ENCODE results near the gene ZBTB20. TPM values are rescaled to one million over a fixed set of nuclear protein-coding genes. Genes with fewer than 3 reads are reported as not detected.
"Not testable (repeated sequence)": the region's sequence is repeated elsewhere in the genome, so short reads cannot be mapped to it uniquely, and the experiment has no call there.

The ZBTB20 gene
- total RNA-seq, 1 donor from 2014 or later, result 30.4 TPM

DNA sequence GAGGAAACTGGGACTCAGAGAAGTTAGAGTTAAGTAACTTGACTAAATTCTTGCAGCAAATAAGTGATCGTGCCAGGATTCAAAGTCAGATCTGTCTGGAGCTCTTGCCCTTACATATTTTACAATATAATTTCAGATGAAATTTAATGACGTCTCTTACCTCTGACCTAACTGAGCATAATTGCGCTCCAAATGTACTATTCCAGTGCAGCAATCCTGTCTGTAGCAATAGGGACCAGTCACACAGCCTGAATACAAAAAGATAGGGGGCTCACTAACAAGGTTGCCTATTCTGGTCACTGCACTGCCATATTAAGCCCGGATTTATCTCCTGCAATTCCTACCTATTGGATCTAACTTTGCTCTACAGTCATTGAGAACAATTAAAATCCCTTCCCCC is 316.4 kb downstream of the ZBTB20 start:
- H3K4me1 Mint-ChIP-seq, result peaks cover 15% of the 10 kb centered on the region
- DNase-seq (ENCODE audit: low spot score in 2 of 2, unreplicated experiment in 2 of 2), result no peak
- TF ChIP-seq, protein P1, sequence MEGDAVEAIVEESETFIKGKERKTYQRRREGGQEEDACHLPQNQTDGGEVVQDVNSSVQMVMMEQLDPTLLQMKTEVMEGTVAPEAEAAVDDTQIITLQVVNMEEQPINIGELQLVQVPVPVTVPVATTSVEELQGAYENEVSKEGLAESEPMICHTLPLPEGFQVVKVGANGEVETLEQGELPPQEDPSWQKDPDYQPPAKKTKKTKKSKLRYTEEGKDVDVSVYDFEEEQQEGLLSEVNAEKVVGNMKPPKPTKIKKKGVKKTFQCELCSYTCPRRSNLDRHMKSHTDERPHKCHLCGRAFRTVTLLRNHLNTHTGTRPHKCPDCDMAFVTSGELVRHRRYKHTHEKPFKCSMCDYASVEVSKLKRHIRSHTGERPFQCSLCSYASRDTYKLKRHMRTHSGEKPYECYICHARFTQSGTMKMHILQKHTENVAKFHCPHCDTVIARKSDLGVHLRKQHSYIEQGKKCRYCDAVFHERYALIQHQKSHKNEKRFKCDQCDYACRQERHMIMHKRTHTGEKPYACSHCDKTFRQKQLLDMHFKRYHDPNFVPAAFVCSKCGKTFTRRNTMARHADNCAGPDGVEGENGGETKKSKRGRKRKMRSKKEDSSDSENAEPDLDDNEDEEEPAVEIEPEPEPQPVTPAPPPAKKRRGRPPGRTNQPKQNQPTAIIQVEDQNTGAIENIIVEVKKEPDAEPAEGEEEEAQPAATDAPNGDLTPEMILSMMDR (IDR thresholded peaks at IDR 0.05; ENCODE audit: unreplicated experiment), result no peak
- H3K9me3 Mint-ChIP-seq, result no peaks in the 10 kb centered on the region
- no peak overlapping the region for H3K4me3 Mint-ChIP-seq
- H3K27ac Mint-ChIP-seq, result no peak overlapping the region
- no peaks in the 10 kb centered on the region for H3K27me3 Mint-ChIP-seq (ENCODE audit: low read depth)
- no peaks in the 10 kb centered on the region for H3K36me3 Mint-ChIP-seq

DNA sequence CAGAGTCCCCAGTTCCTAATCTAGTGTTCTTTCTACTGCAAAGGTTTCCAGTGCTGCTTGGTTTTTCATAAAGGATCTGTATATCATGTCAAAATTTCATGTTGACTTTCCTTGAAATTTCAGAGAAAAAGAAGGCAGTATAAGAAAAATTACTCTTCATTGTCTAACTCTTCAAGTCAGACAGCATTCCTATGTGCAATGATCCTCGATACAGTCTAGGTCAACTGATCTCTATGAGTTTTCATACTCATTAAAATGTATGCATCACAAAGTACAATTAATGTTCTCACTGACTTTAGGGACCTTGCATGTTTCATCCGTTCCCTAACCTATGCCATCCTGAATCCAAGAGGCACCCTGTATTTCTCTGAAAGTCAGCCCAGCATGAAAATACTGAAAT is 317.3 kb downstream of the ZBTB20 start:
- no peak overlapping the region for H3K4me3 Mint-ChIP-seq
- no peaks in the 10 kb centered on the region for H3K9me3 Mint-ChIP-seq
- H3K27me3 Mint-ChIP-seq (ENCODE audit: low read depth), result no peaks in the 10 kb centered on the region
- H3K36me3 Mint-ChIP-seq, result no peaks in the 10 kb centered on the region
- TF ChIP-seq, protein P1 (IDR thresholded peaks at IDR 0.05; ENCODE audit: unreplicated experiment), result no peak
- H3K4me1 Mint-ChIP-seq, result peaks cover 15% of the 10 kb centered on the region
- DNase-seq (ENCODE audit: low spot score in 2 of 2, unreplicated experiment in 2 of 2), result no peak
- peak overlapping the region; percentile 22 for H3K27ac Mint-ChIP-seq

DNA sequence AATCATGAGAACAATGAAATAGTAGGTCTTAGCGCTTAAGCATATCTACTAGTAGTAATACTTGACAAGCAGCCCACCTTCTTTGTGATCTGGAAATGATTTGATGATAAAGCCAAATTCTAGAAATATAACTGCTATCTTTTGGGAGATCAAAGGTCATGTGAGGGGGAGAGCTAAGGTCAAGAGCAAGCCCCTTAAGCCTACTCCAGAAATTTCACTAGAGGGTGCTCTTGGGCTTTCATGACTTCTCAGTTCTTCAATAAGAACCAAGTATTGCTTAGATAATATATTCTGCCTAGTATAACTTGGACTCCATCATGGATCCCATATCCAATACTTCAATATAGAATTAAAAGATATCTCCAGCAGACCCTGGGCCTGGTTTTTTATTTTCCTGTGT is 319.6 kb downstream of the ZBTB20 start:
- no peak for DNase-seq (ENCODE audit: low spot score in 2 of 2, unreplicated experiment in 2 of 2)

DNA sequence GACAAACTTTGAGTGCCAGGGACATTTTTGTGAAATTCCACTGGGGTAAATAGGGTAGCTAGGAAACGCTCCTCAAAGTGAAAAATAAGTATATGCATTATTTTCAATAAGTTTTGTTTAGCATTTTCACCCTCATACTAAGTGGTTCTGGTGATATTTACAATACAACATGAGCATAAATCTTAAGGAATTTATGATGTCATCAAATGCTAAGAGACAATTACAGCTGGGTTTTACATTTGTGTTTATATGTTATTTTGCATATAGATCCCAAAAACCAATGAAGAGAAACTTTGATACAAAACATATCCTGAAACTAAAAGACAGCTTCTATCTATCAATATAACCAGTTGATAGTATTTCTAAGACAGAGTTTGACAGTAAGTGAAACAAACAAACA is 323.1 kb downstream of the ZBTB20 start:
- no peak for DNase-seq (ENCODE audit: low spot score in 2 of 2, unreplicated experiment in 2 of 2)
- no peaks in the 10 kb centered on the region for H3K36me3 Mint-ChIP-seq
- H3K27me3 Mint-ChIP-seq (ENCODE audit: low read depth), result no peaks in the 10 kb centered on the region
- TF ChIP-seq, protein P1 (IDR thresholded peaks at IDR 0.05; ENCODE audit: unreplicated experiment), result no peak
- peaks cover 3% of the 10 kb centered on the region for H3K4me1 Mint-ChIP-seq
- no peak overlapping the region for H3K4me3 Mint-ChIP-seq
- H3K27ac Mint-ChIP-seq, result no peak overlapping the region
- no peaks in the 10 kb centered on the region for H3K9me3 Mint-ChIP-seq

More for the DNA sequence above, 319.6 kb downstream of the ZBTB20 start:
- Mint-ChIP-seq H3K36me3 (no peaks in the 10 kb centered on the region), H3K9me3 (no peaks in the 10 kb centered on the region), H3K27ac (no peak overlapping the region), H3K4me1 (peaks cover 14% of the 10 kb centered on the region), H3K27me3 (ENCODE audit: low read depth) (no peaks in the 10 kb centered on the region), H3K4me3 (no peak overlapping the region)
- TF ChIP-seq, protein P1 (IDR thresholded peaks at IDR 0.05; ENCODE audit: unreplicated experiment), result no peak

DNA sequence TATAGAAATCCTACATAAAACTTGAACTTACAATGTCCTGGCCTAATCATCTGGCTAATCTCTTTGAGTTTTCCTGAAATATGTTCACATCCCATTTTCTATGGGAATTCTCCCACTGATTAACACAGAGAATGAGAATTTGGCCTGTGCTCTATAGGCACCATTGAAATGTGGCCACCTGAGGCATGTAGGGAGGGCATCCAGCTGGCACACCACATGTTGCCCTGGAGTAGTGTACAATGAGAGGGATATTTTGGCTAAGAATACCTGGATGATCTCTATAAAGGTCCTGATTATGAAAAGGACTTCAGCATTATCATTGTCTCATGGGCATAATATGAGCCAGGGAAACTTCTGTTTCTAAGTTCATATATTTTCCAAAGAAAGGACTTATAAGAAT is 324.0 kb downstream of the ZBTB20 start:
- Mint-ChIP-seq H3K27me3 (ENCODE audit: low read depth) (no peaks in the 10 kb centered on the region), H3K4me3 (no peak overlapping the region), H3K4me1 (no peaks in the 10 kb centered on the region), H3K36me3 (no peaks in the 10 kb centered on the region), H3K27ac (no peak overlapping the region), H3K9me3 (no peaks in the 10 kb centered on the region)
- DNase-seq (ENCODE audit: low spot score in 2 of 2, unreplicated experiment in 2 of 2), result no peak
- TF ChIP-seq, protein P1 (IDR thresholded peaks at IDR 0.05; ENCODE audit: unreplicated experiment), result no peak

DNA sequence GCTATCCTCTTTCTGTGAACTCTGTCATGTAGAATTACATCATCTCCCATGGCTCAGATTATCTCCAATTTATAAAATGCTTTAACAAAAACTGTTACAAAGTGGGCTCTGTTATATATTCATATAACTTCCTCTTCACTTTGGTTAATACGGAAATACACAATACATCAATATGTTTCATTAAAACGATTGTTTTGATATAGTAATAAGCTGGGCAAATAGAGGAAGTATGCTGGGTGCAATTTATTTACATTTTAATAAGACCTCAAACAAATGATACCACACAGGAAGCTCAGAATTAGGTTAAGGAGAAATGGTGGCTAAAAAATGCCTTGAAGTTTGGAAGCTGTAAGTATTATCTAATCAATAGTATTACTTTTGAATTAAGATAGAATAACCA is 331.0 kb downstream of the ZBTB20 start:
- H3K4me1 Mint-ChIP-seq, result no peaks in the 10 kb centered on the region
- TF ChIP-seq, protein P1 (IDR thresholded peaks at IDR 0.05; ENCODE audit: unreplicated experiment), result no peak
- peaks cover 3% of the 10 kb centered on the region for H3K36me3 Mint-ChIP-seq
- H3K4me3 Mint-ChIP-seq, result no peak overlapping the region
- no peaks in the 10 kb centered on the region for H3K27me3 Mint-ChIP-seq (ENCODE audit: low read depth)
- no peak overlapping the region for H3K27ac Mint-ChIP-seq
- H3K9me3 Mint-ChIP-seq, result peaks cover 3% of the 10 kb centered on the region
- no peak for DNase-seq (ENCODE audit: low spot score in 2 of 2, unreplicated experiment in 2 of 2)

DNA sequence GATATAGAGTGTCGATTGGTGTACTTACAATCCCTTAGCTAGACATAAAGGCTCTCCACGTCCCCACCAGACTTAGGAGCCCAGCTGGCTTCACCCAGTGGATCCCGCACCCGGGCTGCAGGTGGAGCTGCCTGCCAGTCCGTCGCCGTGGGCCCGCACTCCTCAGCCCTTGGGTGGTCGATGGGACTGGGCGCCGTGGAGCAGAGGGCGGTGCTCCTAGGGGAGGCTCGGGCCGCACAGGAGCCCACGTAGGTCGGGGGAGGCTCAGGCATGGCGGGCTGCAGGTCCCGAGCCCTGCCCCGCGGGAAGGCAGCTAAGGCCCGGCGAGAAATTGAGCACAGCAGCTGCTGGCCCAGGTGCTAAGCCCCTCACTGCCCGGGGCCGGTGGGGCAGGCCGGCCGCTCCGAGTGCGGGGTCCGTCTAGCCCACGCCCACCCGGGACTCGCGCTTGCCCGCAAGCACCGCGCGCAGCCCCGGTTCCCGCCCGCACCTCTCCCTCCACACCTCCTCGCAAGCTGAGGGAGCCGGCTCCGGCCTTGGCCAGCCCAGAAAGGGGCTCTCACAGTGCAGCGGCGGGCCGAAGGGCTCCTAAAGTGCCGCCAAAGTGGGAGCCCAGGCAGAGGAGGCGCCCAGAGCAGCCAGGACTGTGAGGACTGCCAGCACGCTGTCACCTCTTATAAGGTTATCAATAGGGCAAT is 334.4 kb downstream of the ZBTB20 start:
- DNase-seq (ENCODE audit: low spot score in 2 of 2, unreplicated experiment in 2 of 2); H3K4me3 Mint-ChIP-seq; H3K4me1 Mint-ChIP-seq; H3K27me3 Mint-ChIP-seq (ENCODE audit: low read depth); H3K36me3 Mint-ChIP-seq; H3K27ac Mint-ChIP-seq: not testable (repeated sequence)
- H3K9me3 Mint-ChIP-seq, result peaks cover 11% of the 10 kb centered on the region

Data from mesothelial cell of epicardium (in vitro differentiated cells).